Measurements from ENCODE around the gene GGN. TPM values are rescaled to one million over a fixed set of nuclear protein-coding genes. Genes with fewer than 3 reads are reported as not detected.
"Not testable (repeated sequence)": the region's sequence is repeated elsewhere in the genome, so short reads cannot be mapped to it uniquely, and the experiment has no call there.

GGN gene
- total RNA-seq, 1 donor from 2014 or later: 0.40 TPM

DNA sequence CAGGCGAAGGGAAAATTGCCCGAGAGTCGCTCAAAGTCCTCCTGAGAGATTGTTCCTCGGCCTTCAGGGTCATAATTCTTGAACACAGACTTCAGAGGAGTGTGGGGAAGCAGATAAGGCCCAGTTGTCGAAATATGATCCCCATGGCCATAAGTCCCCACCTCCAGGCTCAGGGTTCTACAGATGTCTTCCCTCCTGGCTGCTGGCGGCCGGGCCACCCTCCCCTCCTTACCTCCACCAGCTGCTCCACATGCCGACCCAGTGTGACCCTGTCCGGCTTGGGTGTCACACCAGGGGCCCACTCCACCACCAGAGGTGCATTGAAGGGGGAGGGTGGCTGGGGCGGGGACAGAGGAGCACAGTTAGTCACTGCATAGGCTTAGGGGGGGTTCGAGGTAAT lies 25.1 kb upstream of the GGN start:
- intact Hi-C loops (cut with DNase I): no loop called here
- no peak for DNase-seq (ENCODE audit: low spot score)

DNA sequence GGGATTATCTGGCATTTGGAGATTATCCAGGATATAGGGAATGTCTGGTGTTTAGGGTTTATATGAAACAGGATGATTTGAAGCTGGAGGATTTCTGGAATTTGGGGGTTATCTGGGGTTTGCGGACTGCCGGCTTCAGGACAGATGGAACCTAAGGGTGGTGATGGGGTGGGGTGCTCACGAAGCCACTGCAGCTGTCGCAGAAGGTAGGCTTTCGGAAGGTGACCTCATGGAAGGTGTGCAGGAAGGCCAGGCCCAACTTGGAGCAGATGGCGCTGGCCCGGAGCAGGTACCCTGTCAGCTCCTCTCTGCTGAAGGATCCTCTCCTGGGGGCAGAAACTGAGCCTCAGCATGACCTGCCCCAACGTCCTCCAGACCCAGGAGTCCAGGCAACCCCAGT lies 24.7 kb upstream of the GGN start:
- intact Hi-C loops (cut with DNase I): no loop called here
- DNase-seq (ENCODE audit: low spot score): no peak

DNA sequence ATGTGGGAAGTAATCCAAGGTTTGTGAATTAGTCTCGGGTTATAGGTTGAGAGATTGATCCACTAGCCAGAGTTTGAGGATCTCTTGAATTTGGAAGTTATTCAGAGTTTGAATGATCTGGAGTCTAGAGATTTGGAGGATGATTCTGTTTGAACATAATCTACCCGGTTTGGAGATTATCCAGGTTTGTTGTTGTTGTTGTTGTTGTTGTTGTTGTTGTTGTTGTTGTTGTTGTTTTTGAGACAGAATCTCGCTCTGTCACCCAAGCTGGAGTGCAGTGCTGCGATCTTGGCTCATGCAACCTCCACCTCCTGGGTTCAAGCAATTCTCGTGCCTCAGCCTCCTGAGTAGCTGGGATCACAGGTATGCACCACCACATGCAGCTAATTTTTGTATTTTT lies 24.1 kb upstream of the GGN start:
- intact Hi-C loops (cut with DNase I); DNase-seq (ENCODE audit: low spot score): not testable (repeated sequence)

DNA sequence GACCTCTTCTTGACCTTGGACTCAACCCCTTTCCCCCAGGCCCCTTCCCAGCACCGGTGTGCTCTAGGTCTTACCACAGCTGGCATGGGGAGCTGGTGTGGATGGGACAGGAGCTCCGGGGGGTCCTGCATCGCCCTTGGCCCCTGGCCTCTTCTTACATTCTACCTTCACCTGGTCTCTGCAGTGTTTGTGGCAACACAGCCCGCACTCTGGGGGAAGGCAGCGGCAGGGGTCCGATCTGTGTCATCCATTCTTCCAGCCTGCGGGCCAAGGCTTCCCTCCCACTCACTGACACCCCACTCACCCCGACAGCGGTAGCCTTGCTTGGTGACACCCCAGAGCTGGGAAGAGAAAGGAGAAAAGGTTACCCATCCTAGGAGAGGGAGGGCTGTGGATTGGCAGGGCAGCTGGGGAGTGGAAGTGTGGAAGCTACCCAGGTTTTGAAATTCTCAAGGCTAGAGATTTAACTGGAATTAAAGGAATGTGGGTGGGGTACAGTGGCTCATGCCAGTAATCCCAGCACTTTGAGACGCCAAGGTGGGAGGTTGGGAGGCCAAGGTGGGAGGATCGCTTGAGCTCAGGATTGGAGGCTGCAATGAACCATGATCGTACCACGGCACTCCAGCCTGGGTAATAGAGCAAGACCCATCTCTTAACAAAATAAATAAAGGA lies 23.3 kb upstream of the GGN start:
- DNase-seq (ENCODE audit: low spot score): no peak
- intact Hi-C loops (cut with DNase I): no loop called here

DNA sequence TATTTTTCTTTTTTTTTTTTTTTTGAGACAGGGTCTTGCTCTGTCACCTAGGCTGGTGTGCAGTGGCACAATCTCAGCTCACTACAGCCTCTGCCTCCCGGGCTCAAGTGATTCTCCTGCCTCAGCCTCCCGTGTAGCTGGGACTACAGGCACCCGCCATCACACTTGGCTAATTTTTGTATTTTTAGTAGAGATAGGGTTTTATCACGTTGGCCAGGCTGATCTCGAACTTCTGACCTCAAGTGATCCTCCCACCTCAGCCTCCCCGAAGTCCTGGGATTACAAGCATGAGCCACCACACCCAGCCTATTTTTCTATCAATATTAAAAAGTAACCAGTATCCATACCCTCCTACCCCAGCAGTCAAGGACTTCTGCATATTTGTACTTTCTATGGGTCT lies 22.6 kb upstream of the GGN start:
- DNase-seq (ENCODE audit: low spot score); intact Hi-C loops (cut with DNase I): not testable (repeated sequence)

DNA sequence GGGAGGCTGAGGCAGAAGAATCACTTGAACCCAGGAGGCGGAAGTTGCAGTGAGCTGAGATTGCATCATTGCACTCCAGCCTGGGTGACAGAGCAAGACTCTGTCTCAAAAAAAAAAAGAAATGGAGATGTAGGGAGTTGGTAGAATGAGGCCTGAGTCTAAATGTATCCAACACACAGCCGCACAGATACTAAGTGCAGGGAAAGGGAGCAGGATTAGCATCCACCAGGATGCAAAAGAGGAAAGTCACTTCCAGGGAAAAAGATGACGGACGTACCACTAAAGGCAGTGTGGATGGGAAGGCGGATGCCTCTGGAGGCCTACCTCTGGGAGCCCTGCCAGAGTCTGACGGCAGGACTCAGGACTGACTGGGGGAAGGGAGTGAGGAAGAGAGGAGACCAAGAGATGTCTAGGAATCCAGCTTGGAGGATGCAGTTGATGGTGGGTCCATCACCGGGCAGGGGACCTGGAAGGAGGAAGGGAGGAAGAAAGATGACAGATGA lies 21.8 kb upstream of the GGN start:
- DNase-seq (ENCODE audit: low spot score): no peak
- intact Hi-C loops (cut with DNase I): no loop called here

DNA sequence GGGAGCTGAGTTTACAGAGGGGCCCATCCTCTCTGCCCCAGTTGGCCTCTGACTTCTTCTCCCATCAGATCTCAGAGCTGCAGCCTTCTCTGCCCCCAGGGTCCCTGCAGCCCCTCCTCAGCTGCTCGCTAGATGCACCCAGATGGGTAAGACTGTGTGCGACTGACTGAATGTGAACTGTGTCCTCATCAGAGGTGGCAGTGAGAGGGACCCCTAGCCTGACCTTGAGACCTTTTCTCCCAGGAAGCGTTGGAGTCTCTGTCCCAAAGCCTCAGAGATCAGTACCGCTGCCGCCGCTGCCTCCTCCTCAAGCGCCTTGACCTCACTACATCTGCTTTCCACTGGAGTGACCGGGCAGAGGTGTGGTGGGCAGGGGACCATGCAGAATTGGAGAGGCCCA lies 17.4 kb upstream of the GGN start:
- no peak for DNase-seq (ENCODE audit: low spot score)
- intact Hi-C loops (cut with DNase I): no loop called here

DNA sequence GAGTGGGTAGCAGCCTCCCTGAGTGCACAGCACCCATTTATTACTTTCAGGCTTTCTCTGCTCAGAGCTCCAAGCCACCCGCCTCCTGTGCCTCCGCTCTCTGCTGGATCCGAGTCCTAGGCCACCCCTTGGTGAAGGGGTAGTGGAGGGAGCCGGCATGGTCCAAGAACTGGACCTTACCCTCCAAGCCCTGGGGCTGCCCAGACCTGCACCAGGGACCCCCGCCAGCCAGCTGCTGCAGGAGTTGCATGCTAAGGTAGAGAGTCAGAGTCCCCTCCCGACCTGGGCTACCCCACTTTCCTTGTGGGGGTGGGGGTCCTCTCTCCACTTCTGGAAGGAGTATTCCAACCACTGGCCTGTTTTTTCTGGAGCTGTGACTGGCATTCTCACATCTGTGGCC lies 17.0 kb upstream of the GGN start:
- no peak for DNase-seq (ENCODE audit: low spot score)
- intact Hi-C loops (cut with DNase I): loop anchor here (5.0 kb wide), 2 partner anchors 212 to 527 kb away; partner anchors contain the start of genes EIF3K, MAP4K1, MRPS12 and SARS2

DNA sequence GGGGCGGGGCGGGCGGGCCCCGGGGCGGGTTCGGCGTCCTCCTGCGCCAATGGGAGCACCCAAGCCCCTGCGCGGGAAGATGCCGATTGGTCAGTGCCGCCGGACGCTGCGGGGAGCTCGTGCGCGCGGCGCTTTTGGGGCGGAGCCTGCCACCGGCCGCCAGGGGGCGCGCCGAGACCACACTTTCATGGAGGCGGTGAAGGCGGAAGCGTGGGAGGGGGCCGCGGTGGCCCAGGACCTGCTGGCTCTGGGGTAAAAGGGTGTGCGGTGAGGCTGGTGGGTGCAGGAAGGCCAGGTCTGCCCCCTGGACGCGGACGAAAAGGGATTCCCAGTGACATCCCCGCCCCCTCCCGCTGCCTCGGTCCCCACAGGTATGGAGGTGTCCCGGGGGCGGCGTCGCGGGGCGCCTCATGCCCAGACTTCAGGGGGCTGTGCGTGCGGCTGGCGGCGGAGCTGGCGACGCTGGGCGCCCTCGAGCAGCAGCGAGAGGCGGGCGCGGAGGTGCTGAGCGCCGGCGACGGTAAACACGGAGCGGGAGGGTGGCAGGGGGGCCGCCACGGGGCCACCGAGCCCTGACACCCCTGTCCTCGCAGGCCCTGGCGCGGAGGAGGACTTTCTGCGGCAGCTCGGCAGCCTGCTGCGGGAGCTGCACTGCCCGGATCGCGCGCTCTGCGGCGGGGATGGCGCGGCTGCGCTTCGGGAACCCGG lies 15.3 kb upstream of the GGN start, which contains the start of gene FAM98C:
FAM98C (plus strand) TSS at position 127 of the 708 bp plus-strand sequence; CDS start at position 188, 61 bp downstream.
- intact Hi-C loops (cut with DNase I): loop anchor here (2.0 to 5.0 kb wide), 4 partner anchors 28 to 529 kb away; partner anchors contain the start of genes EIF3K, MAP4K1, MRPS12 and PSMD8
- DNase-seq (ENCODE audit: low spot score): peak; percentile 99

DNA sequence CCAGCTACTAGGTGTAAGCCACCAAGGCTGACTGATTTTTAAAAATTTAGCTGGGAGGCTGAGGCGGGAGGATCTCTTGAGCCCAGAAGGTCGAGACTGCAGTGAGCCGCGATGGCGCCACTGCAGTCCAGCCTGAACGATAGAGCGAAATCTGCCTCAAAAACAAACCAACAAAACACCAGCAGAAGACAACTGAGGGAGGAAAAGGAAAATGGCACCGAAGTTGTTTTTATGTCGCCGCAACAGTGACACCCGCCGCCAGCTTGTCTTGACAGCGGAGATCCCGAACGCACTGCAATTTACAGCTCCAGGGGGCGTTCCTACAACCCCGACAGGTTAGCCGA lies 14.8 kb upstream of the GGN start:
- intact Hi-C loops (cut with DNase I): loop anchor here (2.0 to 5.0 kb wide), 4 partner anchors 28 to 530 kb away; partner anchors contain the start of genes EIF3K, MAP4K1, MRPS12 and PSMD8
- DNase-seq (ENCODE audit: low spot score): no peak

DNA sequence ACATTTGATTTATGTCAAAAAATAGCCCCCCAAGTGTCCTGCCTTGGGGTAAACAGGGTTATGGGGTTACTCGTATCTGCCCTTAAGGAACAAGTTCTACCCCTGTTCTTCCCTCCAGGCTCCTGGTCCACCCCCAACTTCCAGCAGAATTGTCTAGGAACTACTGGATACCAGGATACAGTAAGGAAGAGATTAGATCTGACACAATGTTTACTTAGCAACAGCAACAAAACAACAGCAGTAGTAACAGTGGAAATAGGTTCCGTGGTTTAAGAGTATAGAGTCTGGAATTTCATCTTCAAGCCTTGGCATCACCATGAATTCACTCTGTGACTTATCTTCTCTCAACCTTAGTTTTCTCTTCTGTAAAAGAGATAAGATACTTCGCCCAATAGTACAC lies 13.3 kb upstream of the GGN start:
- DNase-seq (ENCODE audit: low spot score): no peak
- intact Hi-C loops (cut with DNase I): loop anchor here (5.0 kb wide), 2 partner anchors 216 to 531 kb away; partner anchors contain the start of genes EIF3K, MAP4K1, MRPS12 and SARS2

DNA sequence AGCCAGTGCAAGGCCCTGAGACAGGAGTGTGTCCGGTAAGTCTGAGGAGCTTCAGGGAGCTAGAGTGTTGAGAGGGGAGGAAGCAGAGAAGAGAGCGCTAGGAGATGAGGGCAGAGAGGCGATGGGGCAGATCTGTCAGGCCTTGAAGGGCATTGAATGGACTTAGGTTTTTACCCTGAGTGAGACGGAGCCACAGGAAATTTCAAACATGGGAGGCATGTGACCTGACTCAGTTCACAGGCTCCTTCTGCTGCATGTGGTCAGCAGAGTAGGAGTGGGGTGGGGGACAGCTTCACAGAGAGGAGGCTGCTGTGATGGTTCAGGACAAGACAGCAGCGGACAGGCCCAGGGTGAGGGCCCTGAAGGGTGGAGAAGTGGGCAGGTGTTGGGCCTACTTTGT lies 12.5 kb upstream of the GGN start:
- DNase-seq (ENCODE audit: low spot score): no peak
- intact Hi-C loops (cut with DNase I): loop anchor here (5.0 kb wide), 2 partner anchors 217 to 532 kb away; partner anchors contain the start of genes EIF3K, MAP4K1, MRPS12 and SARS2

DNA sequence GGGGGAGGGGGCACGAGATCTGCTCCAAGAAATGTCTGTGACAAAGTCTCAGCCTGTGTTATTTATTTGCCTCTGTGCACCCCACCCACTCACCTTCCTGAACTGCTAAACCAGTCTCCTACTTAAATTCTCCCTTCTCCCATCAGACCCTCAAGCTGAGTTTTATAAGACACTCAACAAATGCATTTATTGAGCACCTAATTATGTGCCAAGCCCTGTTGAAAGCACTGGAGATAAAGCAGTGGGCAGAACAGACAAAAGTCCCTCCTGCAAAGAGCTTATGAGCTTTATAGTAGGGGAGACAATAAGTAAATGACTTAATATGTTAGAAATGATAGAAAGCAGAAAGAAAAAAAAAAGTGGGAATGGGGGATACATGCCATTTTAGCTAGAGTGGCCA lies 11.7 kb upstream of the GGN start:
- intact Hi-C loops (cut with DNase I): no loop called here

DNA sequence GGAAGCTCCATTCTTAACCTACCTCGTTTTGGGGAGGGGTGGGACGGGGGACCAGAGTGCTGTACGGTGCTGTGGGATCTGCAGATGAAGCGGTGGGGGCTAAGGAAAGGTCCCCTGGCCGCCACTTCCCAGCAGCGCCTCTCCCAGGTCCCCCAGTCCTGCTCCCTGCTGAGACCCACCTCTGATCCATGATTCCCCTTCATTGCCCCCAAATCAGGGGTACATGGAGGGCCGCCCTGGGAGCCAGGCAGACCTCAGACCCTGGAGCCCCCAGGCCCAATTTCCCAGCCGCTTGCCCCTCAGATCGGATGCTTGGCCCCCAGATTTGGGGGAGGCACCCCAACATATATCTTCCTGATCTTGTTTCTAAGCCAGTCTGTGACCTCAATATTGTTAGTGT lies 11.2 kb upstream of the GGN start:
- intact Hi-C loops (cut with DNase I): no loop called here

More for the DNA sequence above, 11.7 kb upstream of the GGN start:
- DNase-seq (ENCODE audit: low spot score): no peak

DNA sequence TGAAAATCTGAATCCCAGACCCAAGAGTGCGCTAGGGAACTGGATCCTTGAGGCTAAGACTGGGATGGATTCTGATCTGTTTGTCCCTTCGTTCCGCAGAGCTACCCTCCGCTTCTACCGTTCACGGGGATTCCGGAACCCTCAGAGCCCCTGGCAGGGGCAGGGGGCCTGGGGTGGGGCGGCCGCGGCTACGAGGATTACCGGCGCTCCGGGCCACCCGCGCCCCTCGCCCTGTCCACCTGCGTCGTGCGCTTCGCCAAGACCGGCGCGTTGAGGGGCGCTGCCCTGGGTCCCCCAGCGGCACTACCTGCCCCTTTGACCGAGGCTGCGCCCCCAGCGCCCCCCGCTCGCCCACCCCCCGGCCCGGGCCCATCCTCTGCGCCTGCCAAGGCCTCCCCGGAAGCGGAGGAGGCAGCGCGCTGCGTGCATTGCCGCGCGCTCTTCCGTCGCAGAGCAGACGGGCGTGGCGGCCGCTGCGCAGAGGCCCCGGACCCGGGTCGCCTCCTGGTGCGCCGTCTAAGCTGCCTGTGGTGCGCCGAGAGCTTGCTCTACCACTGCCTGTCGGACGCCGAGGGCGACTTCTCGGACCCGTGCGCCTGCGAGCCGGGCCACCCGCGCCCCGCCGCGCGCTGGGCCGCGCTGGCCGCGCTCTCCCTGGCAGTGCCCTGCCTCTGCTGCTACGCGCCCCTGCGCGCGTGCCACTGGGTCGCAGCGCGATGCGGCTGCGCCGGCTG lies 7.7 kb upstream of the GGN start:
- DNase-seq (ENCODE audit: low spot score): no peak
- intact Hi-C loops (cut with DNase I): no loop called here

More for the DNA sequence above, 11.2 kb upstream of the GGN start:
- no peak for DNase-seq (ENCODE audit: low spot score)

DNA sequence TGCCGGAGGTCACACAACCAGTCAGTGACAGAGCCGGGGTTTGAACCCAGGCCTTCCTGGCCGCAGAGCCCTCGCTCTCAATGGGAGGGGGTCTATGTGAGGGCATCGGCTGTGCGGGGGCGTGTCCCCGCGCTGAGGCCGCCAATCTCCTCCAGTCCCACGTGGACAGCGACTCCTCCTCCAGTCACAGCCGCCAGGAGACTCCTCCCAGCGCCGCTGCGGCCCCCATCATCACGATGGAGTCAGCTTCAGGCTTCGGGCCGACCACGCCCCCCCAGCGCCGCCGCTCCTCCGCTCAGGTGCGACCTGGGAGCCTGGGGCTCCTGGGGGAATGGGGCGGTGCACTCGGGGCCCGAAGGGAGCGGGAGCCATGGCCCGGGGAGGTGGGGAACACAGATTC lies 6.7 kb upstream of the GGN start:
- intact Hi-C loops (cut with DNase I): no loop called here

DNA sequence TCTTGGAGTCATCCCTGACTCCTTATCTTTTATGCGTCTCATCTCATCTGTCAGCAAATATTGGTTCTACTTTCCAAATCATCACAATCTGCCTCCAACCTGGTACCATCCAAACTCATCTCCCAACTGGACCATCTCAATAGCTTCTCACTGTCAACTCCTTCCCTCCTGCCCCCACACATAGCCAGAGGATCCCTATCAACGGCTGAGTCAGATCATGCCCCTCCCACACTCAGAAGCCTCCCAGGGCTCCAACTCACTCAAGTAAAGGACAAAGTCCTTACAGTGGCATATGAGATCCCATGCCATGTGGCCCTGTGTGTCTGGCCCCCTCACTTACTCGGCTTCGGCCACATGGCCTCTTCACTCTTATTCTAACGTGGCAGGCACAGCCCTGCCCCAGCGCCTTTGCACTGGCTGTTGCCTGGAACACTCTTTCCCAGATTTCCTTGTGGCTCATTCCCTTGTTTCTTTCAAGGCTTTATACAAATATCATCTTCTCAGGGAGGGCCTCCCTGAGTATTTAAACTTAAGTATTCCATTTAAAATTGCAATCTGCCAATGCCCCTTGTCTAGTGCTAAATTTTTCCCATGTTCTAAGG lies 5.0 kb upstream of the GGN start:
- DNase-seq (ENCODE audit: low spot score): no peak
- intact Hi-C loops (cut with DNase I): no loop called here

More for the DNA sequence above, 6.7 kb upstream of the GGN start:
- DNase-seq (ENCODE audit: low spot score): no peak

DNA sequence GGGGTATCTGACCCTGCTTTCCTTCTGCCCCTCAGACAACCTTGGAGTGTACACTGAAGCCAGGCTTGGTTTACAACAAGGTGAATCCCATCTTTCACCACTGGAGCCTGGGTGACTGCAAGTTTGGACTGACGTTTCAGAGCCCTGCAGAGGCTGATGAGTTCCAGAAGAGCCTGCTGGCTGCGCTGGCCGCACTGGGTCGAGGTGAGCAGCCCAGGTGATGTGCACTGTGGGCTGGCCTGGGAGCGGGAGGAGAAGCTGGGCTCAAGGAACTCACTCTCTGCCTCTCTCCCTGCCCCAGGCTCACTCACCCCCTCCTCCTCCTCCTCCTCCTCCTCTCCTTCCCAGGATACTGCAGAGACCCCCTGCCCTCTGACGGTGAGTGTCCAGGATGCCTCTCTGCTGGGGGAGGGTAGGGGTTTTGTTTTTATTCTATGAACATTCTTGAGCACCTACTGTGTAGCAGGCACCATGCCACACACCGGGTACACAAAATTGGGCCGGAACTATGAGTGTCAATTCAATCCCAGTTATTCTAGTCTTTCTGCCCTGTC lies 4.2 kb upstream of the GGN start:
- intact Hi-C loops (cut with DNase I): no loop called here
- no peak for DNase-seq (ENCODE audit: low spot score)

Data from cardiac septum (tissue), 1 donor.